Liver (tissue), 9 donors: ENCODE measurements around the gene NAA10. TPM values are rescaled to one million over a fixed set of nuclear protein-coding genes. Genes with fewer than 3 reads are reported as not detected.

Source experiments
- DNase-seq: peaks from one replicate; pipeline ENCODE4 v3.0.0-alpha.2; 2017; ENCODE audit warnings: low spot score
- H3K27ac ChIP-seq, 2 donors: one replicate each; pipeline ENCODE4 v1.7.0; 2013; ENCODE audit warnings: inconsistent platforms in 2 of 2, low read length in 2 of 2, control low read depth in 1 of 2, low read depth in 1 of 2, mild to moderate bottlenecking in 1 of 2
- H3K27me3 ChIP-seq, 4 donors: one replicate each; pipeline versions ENCODE4 v1.6.1 to v1.7.0; 2013; ENCODE audit warnings: low read length in 3 of 4, inconsistent platforms in 1 of 4, mild to moderate bottlenecking in 1 of 4, moderate library complexity in 1 of 4; ENCODE audit not compliant: control insufficient read depth in 4 of 4, insufficient read depth in 4 of 4
- H3K36me3 ChIP-seq, 4 donors: one replicate each; pipeline versions ENCODE4 v1.6.1 to v1.7.0; 2013; ENCODE audit warnings: low read length in 3 of 4, mild to moderate bottlenecking in 3 of 4, low read depth in 1 of 4, moderate library complexity in 1 of 4; ENCODE audit not compliant: control insufficient read depth in 4 of 4, insufficient read depth in 3 of 4
- H3K4me1 ChIP-seq, 4 donors: one replicate each; pipeline versions ENCODE4 v1.6.1 to v1.7.0; 2013; ENCODE audit warnings: low read length in 3 of 4, mild to moderate bottlenecking in 3 of 4, moderate library complexity in 1 of 4; ENCODE audit not compliant: control insufficient read depth in 4 of 4, insufficient read depth in 4 of 4
- H3K4me3 ChIP-seq, 3 donors: one replicate each; pipeline versions ENCODE4 v1.6.1 to v1.7.0; 2013; ENCODE audit warnings: low read length in 3 of 3, control low read depth in 1 of 3, low read depth in 1 of 3, mild to moderate bottlenecking in 1 of 3
- H3K9ac ChIP-seq, 2 donors: one replicate each; pipeline ENCODE4 v1.7.0; 2013; ENCODE audit warnings: low read length in 2 of 2, mild to moderate bottlenecking in 2 of 2, moderate library complexity in 2 of 2, control low read depth in 1 of 2, low read depth in 1 of 2
- H3K9me3 ChIP-seq, 4 donors: one replicate each; pipeline versions ENCODE4 v1.6.1 to v1.7.0; 2013; ENCODE audit warnings: low read length in 3 of 4; ENCODE audit not compliant: control insufficient read depth in 4 of 4
- ATF3 ChIP-seq: IDR thresholded peaks from 2 replicates; pipeline ENCODE4 v1.6.1; 2016; ENCODE audit warnings: antibody characterized with exemption
- CTCF ChIP-seq: fragments of 150-350 bp; IDR thresholded peaks from 2 replicates; pipeline ENCODE4 v1.5.1; 2017; ENCODE audit warnings: improper control_type of control experiment, low read depth, low read length; ENCODE audit not compliant: missing input control
- EGR1 ChIP-seq, 2 donors: IDR thresholded peaks; 2 replicates each; pipeline ENCODE4 v1.6.1; 2016 to 2018; ENCODE audit warnings: antibody characterized with exemption in 2 of 2, low read depth in 2 of 2
- FOXA1 ChIP-seq: IDR thresholded peaks from 2 replicates; pipeline ENCODE4 v1.6.1; 2016; ENCODE audit warnings: antibody characterized with exemption
- FOXA2 ChIP-seq: IDR thresholded peaks from 2 replicates; pipeline ENCODE4 v1.6.1; 2016; ENCODE audit warnings: antibody characterized with exemption
- GABPA ChIP-seq, 2 donors: IDR thresholded peaks in 1 of 2; conservative IDR thresholded peaks in 1 of 2; 2 replicates each; pipeline ENCODE4 v1.6.1; 2016; ENCODE audit warnings: antibody characterized with exemption in 2 of 2, mild to moderate bottlenecking in 1 of 2, moderate library complexity in 1 of 2
- HNF4A ChIP-seq, 2 donors: conservative IDR thresholded peaks; 2 replicates each; pipeline ENCODE4 v1.6.1; 2016; ENCODE audit warnings: antibody characterized with exemption in 2 of 2, mild to moderate bottlenecking in 2 of 2
- HNF4G ChIP-seq: IDR thresholded peaks from 2 replicates; pipeline ENCODE4 v1.6.1; 2016; ENCODE audit warnings: antibody characterized with exemption
- JUND ChIP-seq, 2 donors: IDR thresholded peaks; 2 replicates each; pipeline ENCODE4 v1.6.1; 2016; ENCODE audit warnings: antibody characterized with exemption in 2 of 2
- NR2F2 ChIP-seq: IDR thresholded peaks from 2 replicates; pipeline ENCODE4 v1.6.1; 2016; ENCODE audit warnings: antibody characterized with exemption
- RAD21 ChIP-seq, 2 donors: IDR thresholded peaks; 2 replicates each; pipeline ENCODE4 v1.6.1; 2016; ENCODE audit warnings: antibody characterized with exemption in 2 of 2, mild to moderate bottlenecking in 2 of 2
- REST ChIP-seq: IDR thresholded peaks from 2 replicates; pipeline ENCODE4 v1.6.1; 2016; ENCODE audit warnings: antibody characterized with exemption, mild to moderate bottlenecking
- RXRA ChIP-seq, 2 donors: IDR thresholded peaks; 2 replicates each; pipeline ENCODE4 v1.6.1; 2017 to 2018; ENCODE audit warnings: antibody characterized with exemption in 2 of 2, mild to moderate bottlenecking in 1 of 2
- SP1 ChIP-seq: IDR thresholded peaks from 2 replicates; pipeline ENCODE4 v1.6.1; 2018; ENCODE audit warnings: antibody characterized with exemption, mild to moderate bottlenecking
- TAF1 ChIP-seq: conservative IDR thresholded peaks from 2 replicates; pipeline ENCODE4 v1.6.1; 2016; ENCODE audit warnings: antibody characterized with exemption, mild to moderate bottlenecking
- YY1 ChIP-seq: IDR thresholded peaks from 2 replicates; pipeline ENCODE4 v1.6.1; 2016; ENCODE audit warnings: antibody characterized with exemption, mild to moderate bottlenecking
- ZBTB33 ChIP-seq: IDR thresholded peaks from 2 replicates; pipeline ENCODE4 v1.6.1; 2016; ENCODE audit warnings: antibody characterized with exemption
- WGBS: extraction: QIAGEN DNeasy Blood & Tissue Kit; methylation state at CpG from one replicate; pipeline ENCODE4 v1.1.7; 2013; 5-methylcytosine and 5-hydroxymethylcytosine counted together
- polyA plus RNA-seq, 2 donors: library from polyadenylated mRNA; stranded (reverse) in 1 of 2; unstranded in 1 of 2; fragments of 200-250 nt in 1 of 2; fragments of >200 nt in 1 of 2; fragmentation: Nextera tagmentation in 1 of 2; extraction: Ambion mirVana in 1 of 2; gene quantifications; one replicate each; pipeline versions ENCODE4 v1.2.1 to v1.2.3, GENCODE V29; 2013 to 2015
- total RNA-seq, 2 donors: library from RNA; depleted of rRNA; stranded (reverse); fragments of >200 nt; gene quantifications; one replicate each; pipeline ENCODE4 v1.2.3, GENCODE V29; 2014
- donor health status: healthy.
- donor health status: healthy.
- donor health status: healthy.
- donor health status: healthy.
- donor health status: healthy.

The NAA10 gene
- total and polyA plus RNA-seq, 4 donors: 20.5 to 58.8 (median 44.4) TPM

- no peak for DNase-seq
- WGBS: 6% methylated on average over 33 of the region's 33 CpGs
- Histone ChIP-seq H3K4me1 (peaks cover 0 to 19% (median 12%) of the 10 kb centered on the region in 4 donors), H3K27me3 (no peaks in the 10 kb centered on the region), H3K9me3 (no peaks in the 10 kb centered on the region), H3K4me3 (peak overlapping the region; percentile 81 to 90 (median 90)), H3K36me3 (peaks cover 0 to 15% (median 1%) of the 10 kb centered on the region in 4 donors), H3K9ac (peak overlapping the region; percentile 13 to 75), H3K27ac (no peak overlapping the region)
- no peak for TF ChIP-seq FOXA1
- no peak for TF ChIP-seq HNF4A (conservative IDR thresholded peaks at IDR 0.05)
- no peak for TF ChIP-seq YY1
- no peak for TF ChIP-seq FOXA2
- TF ChIP-seq SP1: no peak
- TF ChIP-seq RAD21 (IDR thresholded peaks at IDR 0.05): no peak
- TF ChIP-seq HNF4G: no peak
- TF ChIP-seq EGR1 (IDR thresholded peaks at IDR 0.05; ENCODE audit: low read depth in 2 of 2): no peak
- TF ChIP-seq NR2F2: no peak
- no peak for TF ChIP-seq JUND (IDR thresholded peaks at IDR 0.05)
- no peak for TF ChIP-seq REST
These were observed 582 bp downstream of the NAA10 start for GRCh38 chrX:153934148-153934761.

GRCh38 chrX:153933748-153934147, 1.1 kb downstream of the NAA10 start:
- WGBS: 58% methylated on average over 7 of the region's 7 CpGs
- no peak overlapping the region for H3K27ac ChIP-seq
- H3K9ac ChIP-seq: peak overlapping the region; percentile 13 to 75
- H3K4me1 ChIP-seq: peaks cover 2 to 24% (median 17%) of the 10 kb centered on the region in 4 donors
- TF ChIP-seq NR2F2 (no peak), GABPA (IDR thresholded peaks at IDR 0.05 in 1 of 2, conservative IDR thresholded peaks at IDR 0.05 in 1 of 2) (no peak), RXRA (IDR thresholded peaks at IDR 0.05) (no peak), ZBTB33 (no peak), RAD21 (IDR thresholded peaks at IDR 0.05) (no peak), HNF4A (conservative IDR thresholded peaks at IDR 0.05) (no peak), TAF1 (no peak), ATF3 (no peak), CTCF (no peak)
- peak overlapping the region; percentile 81 to 90 (median 90) for H3K4me3 ChIP-seq
- no peaks in the 10 kb centered on the region for H3K27me3 ChIP-seq
- DNase-seq: no peak
- peaks cover 0 to 15% (median 1%) of the 10 kb centered on the region in 4 donors for H3K36me3 ChIP-seq
- H3K9me3 ChIP-seq: no peaks in the 10 kb centered on the region
